SK-N-SH treated with all-trans-retinoic acid at 6 μM for 48 hours (cell line): ENCODE data around the gene KDR.

Experiments
- ATAC-seq: fragments of 200-7000 bp; cut with Tn5 transposase; 3 replicates; pipeline ENCODE4 v1.9.1; 2020; ENCODE audit warnings: mild to moderate bottlenecking, moderate library complexity
- ARNTL ChIP-seq: fragments of 450-650 bp; formaldehyde crosslinking; IDR thresholded peaks from 2 replicates; pipeline ENCODE4 v1.5.0; 2020; ENCODE audit warnings: low read depth, mild to moderate bottlenecking, moderate library complexity, borderline replicate concordance
- CSDC2 ChIP-seq: fragments of 250-450 bp; sonication (Bioruptor Pico); IDR thresholded peaks from 2 replicates; pipeline ENCODE4 v1.5.0; 2020; ENCODE audit warnings: mild to moderate bottlenecking, moderate library complexity
- ESRRG ChIP-seq: fragments of 250-450 bp; sonication (Bioruptor Pico); IDR thresholded peaks from 2 replicates; pipeline ENCODE4 v1.6.1; 2021; ENCODE audit warnings: mild to moderate bottlenecking
- GLIS3 ChIP-seq: fragments of 250-450 bp; sonication (Bioruptor Pico); IDR thresholded peaks from 2 replicates; pipeline ENCODE4 v1.5.0; 2020; ENCODE audit warnings: mild to moderate bottlenecking, moderate library complexity
- OSR1 ChIP-seq: fragments of 250-450 bp; sonication (Bioruptor Pico); IDR thresholded peaks from 2 replicates; pipeline ENCODE4 v1.8.0; 2022; ENCODE audit warnings: moderate library complexity, mild to moderate bottlenecking, inconsistent platforms
- PPARA ChIP-seq: fragments of 250-450 bp; sonication (Bioruptor Pico); IDR thresholded peaks from 2 replicates; pipeline ENCODE4 v1.5.0; 2020; ENCODE audit warnings: mild to moderate bottlenecking, borderline replicate concordance
- SNAI2 ChIP-seq: fragments of 250-450 bp; sonication (Bioruptor Pico); IDR thresholded peaks from 2 replicates; pipeline ENCODE4 v1.5.0; 2020; ENCODE audit warnings: mild to moderate bottlenecking, moderate library complexity
- TCF4 ChIP-seq: fragments of 250-450 bp; sonication (Bioruptor Pico); IDR thresholded peaks from 2 replicates; pipeline ENCODE4 v1.8.0; 2021; ENCODE audit warnings: mild to moderate bottlenecking, moderate library complexity, borderline replicate concordance
- TOX ChIP-seq: fragments of 250-450 bp; sonication (Bioruptor Pico); IDR thresholded peaks from 2 replicates; pipeline ENCODE4 v1.8.0; 2021; ENCODE audit warnings: mild to moderate bottlenecking, moderate library complexity, borderline replicate concordance
- ZC3H10 ChIP-seq: fragments of 250-450 bp; sonication (Bioruptor Pico); IDR thresholded peaks from 2 replicates; pipeline ENCODE4 v1.5.1; 2021; ENCODE audit warnings: mild to moderate bottlenecking, moderate library complexity
- ZFP3 ChIP-seq: fragments of 250-450 bp; sonication (Bioruptor Pico); IDR thresholded peaks from 2 replicates; pipeline ENCODE4 v1.5.0; 2020; ENCODE audit warnings: mild to moderate bottlenecking, moderate library complexity
- ZFP30 ChIP-seq: fragments of 450-650 bp; formaldehyde crosslinking; IDR thresholded peaks from 2 replicates; pipeline ENCODE4 v1.5.0; 2022; ENCODE audit warnings: mild to moderate bottlenecking, moderate library complexity
- ZNF565 ChIP-seq: fragments of 450-650 bp; formaldehyde crosslinking; conservative IDR thresholded peaks from 2 replicates; pipeline ENCODE4 v1.5.0; 2020; ENCODE audit warnings: low read depth, mild to moderate bottlenecking, moderate library complexity
- ZNF70 ChIP-seq: fragments of 450-650 bp; formaldehyde crosslinking; IDR thresholded peaks from 2 replicates; pipeline ENCODE4 v1.5.0; 2020; ENCODE audit warnings: mild to moderate bottlenecking, moderate library complexity
- ZNF8 ChIP-seq: fragments of 450-650 bp; formaldehyde crosslinking; IDR thresholded peaks from 2 replicates; pipeline ENCODE4 v1.5.0; 2020; ENCODE audit warnings: mild to moderate bottlenecking, moderate library complexity
- TF ChIP-seq, protein P1 (sequence below): fragments of 250-450 bp; sonication (Bioruptor Pico); IDR thresholded peaks from 2 replicates; pipeline ENCODE4 v1.5.0; 2020; ENCODE audit warnings: mild to moderate bottlenecking, moderate library complexity
- TF ChIP-seq, protein P2 (sequence below): fragments of 250-450 bp; sonication (Bioruptor Pico); IDR thresholded peaks from 2 replicates; pipeline ENCODE4 v1.5.1; 2020; ENCODE audit warnings: low read depth, mild to moderate bottlenecking, moderate library complexity
- TF ChIP-seq, protein P3 (sequence below): fragments of 250-450 bp; sonication (Bioruptor Pico); IDR thresholded peaks from 2 replicates; pipeline ENCODE4 v1.8.0; 2021; ENCODE audit warnings: low read depth, mild to moderate bottlenecking, moderate library complexity, borderline replicate concordance
- TF ChIP-seq, protein P4 (sequence below): fragments of 250-450 bp; sonication (Bioruptor Pico); IDR thresholded peaks from 2 replicates; pipeline ENCODE4 v1.5.1; 2021; ENCODE audit warnings: mild to moderate bottlenecking, moderate library complexity

Gene KDR

DNA sequence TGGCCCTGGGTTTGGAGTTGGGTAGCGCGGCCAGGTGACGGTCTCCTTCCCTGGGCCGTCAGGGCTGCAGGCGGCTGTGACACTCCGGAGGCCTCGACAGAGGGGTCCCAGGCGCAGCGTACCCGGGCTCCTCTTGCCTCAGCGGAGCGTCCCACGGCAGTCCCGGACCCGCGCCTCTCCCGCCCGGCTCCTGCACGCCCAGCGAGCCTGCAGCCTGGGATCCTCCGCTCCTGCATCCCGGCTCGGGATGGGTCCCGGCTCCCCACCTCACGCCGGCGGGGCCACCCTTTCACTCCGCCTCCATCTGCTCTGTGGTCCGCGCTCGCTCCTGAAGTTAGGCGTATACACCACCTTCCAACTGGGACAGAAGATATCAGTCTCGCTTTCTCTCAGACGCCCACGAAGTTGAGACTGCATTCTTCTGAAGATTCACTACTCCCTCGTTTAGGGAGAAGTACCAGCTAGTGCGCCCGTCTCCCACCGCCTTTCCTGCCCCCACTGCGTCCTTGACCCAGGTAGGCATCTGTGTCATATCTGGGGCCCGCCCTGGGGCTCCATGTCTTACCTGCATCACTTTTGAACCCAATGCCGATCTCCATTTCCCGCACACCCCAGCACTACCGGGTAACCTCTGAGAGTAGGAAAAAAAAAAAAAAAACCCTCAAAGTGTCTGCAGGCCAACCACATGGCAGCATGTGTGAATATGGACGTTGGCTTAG is 32.3 kb upstream of the KDR start:
- ATAC-seq: no peak
- TF ChIP-seq GLIS3 (CRISPR knock-in tag): no peak

GRCh38 chr4:55154933-55155332 is 29.5 kb upstream of the KDR start:
- no peak for ATAC-seq
- TF ChIP-seq GLIS3 (CRISPR knock-in tag): no peak
- TF ChIP-seq SNAI2 (CRISPR knock-in tag): no peak
- TF ChIP-seq PPARA: no peak
- TF ChIP-seq CSDC2 (CRISPR knock-in tag): no peak
- TF ChIP-seq ZC3H10 (CRISPR knock-in tag): no peak
- TF ChIP-seq, protein P1, sequence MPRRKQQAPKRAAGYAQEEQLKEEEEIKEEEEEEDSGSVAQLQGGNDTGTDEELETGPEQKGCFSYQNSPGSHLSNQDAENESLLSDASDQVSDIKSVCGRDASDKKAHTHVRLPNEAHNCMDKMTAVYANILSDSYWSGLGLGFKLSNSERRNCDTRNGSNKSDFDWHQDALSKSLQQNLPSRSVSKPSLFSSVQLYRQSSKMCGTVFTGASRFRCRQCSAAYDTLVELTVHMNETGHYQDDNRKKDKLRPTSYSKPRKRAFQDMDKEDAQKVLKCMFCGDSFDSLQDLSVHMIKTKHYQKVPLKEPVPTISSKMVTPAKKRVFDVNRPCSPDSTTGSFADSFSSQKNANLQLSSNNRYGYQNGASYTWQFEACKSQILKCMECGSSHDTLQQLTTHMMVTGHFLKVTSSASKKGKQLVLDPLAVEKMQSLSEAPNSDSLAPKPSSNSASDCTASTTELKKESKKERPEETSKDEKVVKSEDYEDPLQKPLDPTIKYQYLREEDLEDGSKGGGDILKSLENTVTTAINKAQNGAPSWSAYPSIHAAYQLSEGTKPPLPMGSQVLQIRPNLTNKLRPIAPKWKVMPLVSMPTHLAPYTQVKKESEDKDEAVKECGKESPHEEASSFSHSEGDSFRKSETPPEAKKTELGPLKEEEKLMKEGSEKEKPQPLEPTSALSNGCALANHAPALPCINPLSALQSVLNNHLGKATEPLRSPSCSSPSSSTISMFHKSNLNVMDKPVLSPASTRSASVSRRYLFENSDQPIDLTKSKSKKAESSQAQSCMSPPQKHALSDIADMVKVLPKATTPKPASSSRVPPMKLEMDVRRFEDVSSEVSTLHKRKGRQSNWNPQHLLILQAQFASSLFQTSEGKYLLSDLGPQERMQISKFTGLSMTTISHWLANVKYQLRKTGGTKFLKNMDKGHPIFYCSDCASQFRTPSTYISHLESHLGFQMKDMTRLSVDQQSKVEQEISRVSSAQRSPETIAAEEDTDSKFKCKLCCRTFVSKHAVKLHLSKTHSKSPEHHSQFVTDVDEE (CRISPR knock-in tag): no peak
- no peak for TF ChIP-seq ZNF8 (CRISPR knock-in tag)
- no peak for TF ChIP-seq ZFP30 (CRISPR knock-in tag)
- TF ChIP-seq, protein P2, sequence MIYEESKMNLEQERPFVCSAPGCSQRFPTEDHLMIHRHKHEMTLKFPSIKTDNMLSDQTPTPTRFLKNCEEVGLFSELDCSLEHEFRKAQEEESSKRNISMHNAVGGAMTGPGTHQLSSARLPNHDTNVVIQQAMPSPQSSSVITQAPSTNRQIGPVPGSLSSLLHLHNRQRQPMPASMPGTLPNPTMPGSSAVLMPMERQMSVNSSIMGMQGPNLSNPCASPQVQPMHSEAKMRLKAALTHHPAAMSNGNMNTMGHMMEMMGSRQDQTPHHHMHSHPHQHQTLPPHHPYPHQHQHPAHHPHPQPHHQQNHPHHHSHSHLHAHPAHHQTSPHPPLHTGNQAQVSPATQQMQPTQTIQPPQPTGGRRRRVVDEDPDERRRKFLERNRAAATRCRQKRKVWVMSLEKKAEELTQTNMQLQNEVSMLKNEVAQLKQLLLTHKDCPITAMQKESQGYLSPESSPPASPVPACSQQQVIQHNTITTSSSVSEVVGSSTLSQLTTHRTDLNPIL (CRISPR knock-in tag): no peak
- no peak for TF ChIP-seq ZNF70 (CRISPR knock-in tag)
- TF ChIP-seq ZFP3 (CRISPR knock-in tag): no peak
- TF ChIP-seq ARNTL (CRISPR knock-in tag): no peak
- no peak for TF ChIP-seq TOX (CRISPR knock-in tag)
- TF ChIP-seq, protein P3, sequence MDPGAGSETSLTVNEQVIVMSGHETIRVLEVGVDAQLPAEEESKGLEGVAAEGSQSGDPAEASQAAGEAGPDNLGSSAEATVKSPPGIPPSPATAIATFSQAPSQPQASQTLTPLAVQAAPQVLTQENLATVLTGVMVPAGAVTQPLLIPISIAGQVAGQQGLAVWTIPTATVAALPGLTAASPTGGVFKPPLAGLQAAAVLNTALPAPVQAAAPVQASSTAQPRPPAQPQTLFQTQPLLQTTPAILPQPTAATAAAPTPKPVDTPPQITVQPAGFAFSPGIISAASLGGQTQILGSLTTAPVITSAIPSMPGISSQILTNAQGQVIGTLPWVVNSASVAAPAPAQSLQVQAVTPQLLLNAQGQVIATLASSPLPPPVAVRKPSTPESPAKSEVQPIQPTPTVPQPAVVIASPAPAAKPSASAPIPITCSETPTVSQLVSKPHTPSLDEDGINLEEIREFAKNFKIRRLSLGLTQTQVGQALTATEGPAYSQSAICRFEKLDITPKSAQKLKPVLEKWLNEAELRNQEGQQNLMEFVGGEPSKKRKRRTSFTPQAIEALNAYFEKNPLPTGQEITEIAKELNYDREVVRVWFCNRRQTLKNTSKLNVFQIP (CRISPR knock-in tag): no peak
- no peak for TF ChIP-seq TCF4 (CRISPR knock-in tag)
- TF ChIP-seq, protein P4, sequence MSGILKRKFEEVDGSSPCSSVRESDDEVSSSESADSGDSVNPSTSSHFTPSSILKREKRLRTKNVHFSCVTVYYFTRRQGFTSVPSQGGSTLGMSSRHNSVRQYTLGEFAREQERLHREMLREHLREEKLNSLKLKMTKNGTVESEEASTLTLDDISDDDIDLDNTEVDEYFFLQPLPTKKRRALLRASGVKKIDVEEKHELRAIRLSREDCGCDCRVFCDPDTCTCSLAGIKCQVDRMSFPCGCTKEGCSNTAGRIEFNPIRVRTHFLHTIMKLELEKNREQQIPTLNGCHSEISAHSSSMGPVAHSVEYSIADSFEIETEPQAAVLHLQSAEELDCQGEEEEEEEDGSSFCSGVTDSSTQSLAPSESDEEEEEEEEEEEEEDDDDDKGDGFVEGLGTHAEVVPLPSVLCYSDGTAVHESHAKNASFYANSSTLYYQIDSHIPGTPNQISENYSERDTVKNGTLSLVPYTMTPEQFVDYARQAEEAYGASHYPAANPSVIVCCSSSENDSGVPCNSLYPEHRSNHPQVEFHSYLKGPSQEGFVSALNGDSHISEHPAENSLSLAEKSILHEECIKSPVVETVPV (CRISPR knock-in tag): no peak
- TF ChIP-seq ESRRG (CRISPR knock-in tag): no peak
- no peak for TF ChIP-seq OSR1 (CRISPR knock-in tag)

- TF ChIP-seq ZNF565 (no peak), ZNF70 (CRISPR knock-in tag) (no peak), GLIS3 (CRISPR knock-in tag) (no peak), CSDC2 (CRISPR knock-in tag) (no peak)
- TF ChIP-seq, protein P1 (CRISPR knock-in tag): no peak
- ATAC-seq: no peak
Observed at GRCh38 chr4:55154290-55154880, 29.0 kb upstream of the KDR start.
